ENCODE measurements around the gene LCK. TPM values are rescaled to one million over a fixed set of nuclear protein-coding genes. Genes with fewer than 3 reads are reported as not detected.

The LCK gene
- total and polyA plus RNA-seq, 2 experiments from 2014 or later: not detected

DNA sequence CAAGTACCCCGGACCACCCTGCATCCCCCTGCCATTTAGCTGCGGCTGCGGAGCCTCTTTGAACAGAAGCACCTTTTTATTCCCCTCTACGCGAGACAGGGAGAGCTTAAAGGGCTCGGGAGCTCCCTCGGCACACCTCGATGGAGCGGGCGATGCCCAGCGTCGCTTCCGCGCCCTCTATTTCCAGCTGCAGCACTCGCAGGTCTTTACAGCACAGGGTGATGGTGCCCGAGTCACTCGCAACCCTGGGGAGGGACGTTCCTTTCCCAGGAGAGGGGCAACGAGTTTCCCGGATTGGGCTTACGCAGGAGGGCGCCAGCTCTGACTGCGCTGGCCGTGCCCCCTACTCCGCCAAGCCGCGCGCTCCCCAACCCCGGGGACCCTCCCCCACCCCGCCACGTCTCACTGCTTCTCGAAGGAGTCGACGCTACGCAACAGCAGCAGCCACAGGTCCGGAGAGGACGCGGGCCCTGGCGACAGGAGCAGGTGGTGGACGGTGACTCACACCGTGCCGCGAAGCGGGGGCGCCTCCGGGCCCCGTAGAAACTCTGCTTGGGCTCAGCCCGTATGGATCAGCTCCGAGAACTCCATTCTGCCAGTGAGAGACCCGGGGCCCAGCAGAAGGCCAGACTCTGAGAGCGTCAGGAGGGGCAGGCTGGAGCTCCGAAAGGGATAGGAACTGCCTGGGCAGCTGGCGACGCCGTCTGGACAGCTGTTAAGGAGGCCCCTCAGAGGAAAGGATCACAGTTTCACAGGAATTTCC, 9.9 kb upstream of the LCK start:
- H3K9me2 ChIP-seq (ENCODE audit: insufficient read depth): no peaks in the 10 kb centered on the region
- no peaks in the 10 kb centered on the region for H3K9me3 ChIP-seq (ENCODE audit: low read depth)
- H4K20me1 ChIP-seq (ENCODE audit: insufficient read depth): no peaks in the 10 kb centered on the region
- in situ Hi-C loops (cut with MboI): no loop called here
- H3K27ac ChIP-seq: peak overlapping the region; percentile 57
- peak overlapping the region; percentile 81 for H3K9ac ChIP-seq
- TF ChIP-seq EZH2 (IDR thresholded peaks at IDR 0.05; ENCODE audit: insufficient read depth, poor library complexity, severe bottlenecking): no peak
- TF ChIP-seq EZH2phosphoT487 (IDR thresholded peaks at IDR 0.05; ENCODE audit: insufficient read depth, low read depth): no peak
- H3K27me3 ChIP-seq (replicated peaks; ENCODE audit: insufficient read depth): no peaks in the 10 kb centered on the region
- H3K4me1 ChIP-seq (ENCODE audit: insufficient read depth): peaks cover 16% of the 10 kb centered on the region
- H3K4me2 ChIP-seq (ENCODE audit: unreplicated experiment): peak overlapping the region; percentile 91
- H3K36me3 ChIP-seq (ENCODE audit: low read depth): no peaks in the 10 kb centered on the region
- H3K79me2 ChIP-seq (ENCODE audit: insufficient read depth): no peaks in the 10 kb centered on the region
- peak; percentile 84 for DNase-seq
- H3K4me3 ChIP-seq: peak overlapping the region; percentile 73
- H2AFZ ChIP-seq: peak overlapping the region; percentile 76
- peaks cover 22% of the 10 kb centered on the region for H3F3A ChIP-seq (ENCODE audit: insufficient read depth)
- WGBS, 2 experiments (ENCODE audit: low coverage in 1 of 2, low lambda C conversion rate in 2 of 2, missing lambda C conversion rate in 2 of 2): 1% methylated on average over 50 to 55 of the region's 55 CpGs

GRCh38 chr1:32242341-32242851, 8.7 kb upstream of the LCK start:
- Histone ChIP-seq H3K36me3 (ENCODE audit: low read depth) (no peaks in the 10 kb centered on the region), H3F3A (ENCODE audit: insufficient read depth) (peaks cover 17% of the 10 kb centered on the region; the same call in 1 of the 2 replicates), H4K20me1 (ENCODE audit: insufficient read depth) (no peaks in the 10 kb centered on the region), H3K9ac (no peak overlapping the region), H2AFZ (no peak overlapping the region), H3K9me3 (ENCODE audit: low read depth) (no peaks in the 10 kb centered on the region), H3K79me2 (ENCODE audit: insufficient read depth) (no peaks in the 10 kb centered on the region), H3K4me2 (ENCODE audit: unreplicated experiment) (peak overlapping the region; percentile 32), H3K4me1 (ENCODE audit: insufficient read depth) (peaks cover 20% of the 10 kb centered on the region), H3K27me3 (replicated peaks; ENCODE audit: insufficient read depth) (no peaks in the 10 kb centered on the region), H3K9me2 (ENCODE audit: insufficient read depth) (no peaks in the 10 kb centered on the region), H3K4me3 (no peak overlapping the region), H3K27ac (no peak overlapping the region)
- DNase-seq: peak; percentile 32
- TF ChIP-seq EZH2phosphoT487 (IDR thresholded peaks at IDR 0.05; ENCODE audit: insufficient read depth, low read depth) (no peak), EZH2 (IDR thresholded peaks at IDR 0.05; ENCODE audit: insufficient read depth, poor library complexity, severe bottlenecking) (no peak)
- in situ Hi-C loops (cut with MboI): no loop called here
- WGBS, 2 experiments (ENCODE audit: low coverage in 1 of 2, low lambda C conversion rate in 2 of 2, missing lambda C conversion rate in 2 of 2): 41 to 44% methylated on average over 7 of the region's 7 CpGs

- H4K20me1 ChIP-seq (ENCODE audit: insufficient read depth): no peaks in the 10 kb centered on the region
- in situ Hi-C loops (cut with MboI): no loop called here
- peaks cover 27% of the 10 kb centered on the region for H3K4me1 ChIP-seq (ENCODE audit: insufficient read depth)
- H3K4me3 ChIP-seq: no peak within 1 kb of the TSS
- H2AFZ ChIP-seq: peak within 1 kb of the TSS; percentile 66
- H3K36me3 ChIP-seq (ENCODE audit: low read depth): no peaks in the 10 kb centered on the region
- 0% methylated on average over 3 of the region's 3 CpGs for WGBS, 2 experiments (ENCODE audit: low coverage in 1 of 2, low lambda C conversion rate in 2 of 2, missing lambda C conversion rate in 2 of 2)
- H3K4me2 ChIP-seq (ENCODE audit: unreplicated experiment): peak within 1 kb of the TSS; percentile 27
- peak; percentile 93 for DNase-seq
- no peaks in the 10 kb centered on the region for H3K79me2 ChIP-seq (ENCODE audit: insufficient read depth)
- H3K27me3 ChIP-seq (replicated peaks; ENCODE audit: insufficient read depth): no peaks in the 10 kb centered on the region
- TF ChIP-seq EZH2 (IDR thresholded peaks at IDR 0.05; ENCODE audit: insufficient read depth, poor library complexity, severe bottlenecking): no peak
- TF ChIP-seq EZH2phosphoT487 (IDR thresholded peaks at IDR 0.05; ENCODE audit: insufficient read depth, low read depth): no peak
- no peaks in the 10 kb centered on the region for H3K9me3 ChIP-seq (ENCODE audit: low read depth)
- H3K9ac ChIP-seq: peak within 1 kb of the TSS; percentile 49
- H3F3A ChIP-seq (ENCODE audit: insufficient read depth): peaks cover 11% of the 10 kb centered on the region; the same call in 1 of the 2 replicates
- H3K9me2 ChIP-seq (ENCODE audit: insufficient read depth): no peaks in the 10 kb centered on the region
- peak within 1 kb of the TSS; percentile 69 for H3K27ac ChIP-seq
Measured at GRCh38 chr1:32246888-32247273, 4.2 kb upstream of the LCK start, which contains the start of gene FAM167B. Gene FAM167B, plus strand, starts transcription at chr1:32247222. Its CDS starts 200 bp downstream, at chr1:32247422.

- Histone ChIP-seq H3K9me2 (ENCODE audit: insufficient read depth) (no peaks in the 10 kb centered on the region), H3K9me3 (ENCODE audit: low read depth) (no peaks in the 10 kb centered on the region), H3K79me2 (ENCODE audit: insufficient read depth) (no peaks in the 10 kb centered on the region), H3K27me3 (replicated peaks; ENCODE audit: insufficient read depth) (no peaks in the 10 kb centered on the region), H3K4me2 (ENCODE audit: unreplicated experiment) (peak overlapping the region; percentile 27), H3K36me3 (ENCODE audit: low read depth) (no peaks in the 10 kb centered on the region), H3K4me1 (ENCODE audit: insufficient read depth) (peaks cover 26% of the 10 kb centered on the region), H2AFZ (peak overlapping the region; percentile 43), H3F3A (ENCODE audit: insufficient read depth) (0 out of 2 replicates have a peak, but pooled peaks cover 10% of the 10 kb centered on the region), H4K20me1 (ENCODE audit: insufficient read depth) (no peaks in the 10 kb centered on the region), H3K27ac (peak overlapping the region; percentile 69), H3K4me3 (no peak overlapping the region), H3K9ac (0 out of 2 replicates have a peak overlapping the region, but pooled peaks have one; percentile 11)
- no peak for DNase-seq
- TF ChIP-seq EZH2 (IDR thresholded peaks at IDR 0.05; ENCODE audit: insufficient read depth, poor library complexity, severe bottlenecking): no peak
- in situ Hi-C loops (cut with MboI): no loop called here
- WGBS, 2 experiments (ENCODE audit: low coverage in 1 of 2, low lambda C conversion rate in 2 of 2, missing lambda C conversion rate in 2 of 2): 76% methylated on average over 12 of the region's 12 CpGs
Measured at GRCh38 chr1:32247452-32247851, 3.6 kb upstream of the LCK start.
